GM12872 (cell line): Measurements from ENCODE around the gene TLCD3A.

Source experiments
- TF ChIP-seq, protein P1 (sequence below): IDR thresholded peaks from 3 replicates; pipeline ENCODE4 v1.5.1; 2011; ENCODE audit warnings: low read depth, mild to moderate bottlenecking, low read length, moderate library complexity; ENCODE audit not compliant: insufficient read depth

The TLCD3A gene

DNA sequence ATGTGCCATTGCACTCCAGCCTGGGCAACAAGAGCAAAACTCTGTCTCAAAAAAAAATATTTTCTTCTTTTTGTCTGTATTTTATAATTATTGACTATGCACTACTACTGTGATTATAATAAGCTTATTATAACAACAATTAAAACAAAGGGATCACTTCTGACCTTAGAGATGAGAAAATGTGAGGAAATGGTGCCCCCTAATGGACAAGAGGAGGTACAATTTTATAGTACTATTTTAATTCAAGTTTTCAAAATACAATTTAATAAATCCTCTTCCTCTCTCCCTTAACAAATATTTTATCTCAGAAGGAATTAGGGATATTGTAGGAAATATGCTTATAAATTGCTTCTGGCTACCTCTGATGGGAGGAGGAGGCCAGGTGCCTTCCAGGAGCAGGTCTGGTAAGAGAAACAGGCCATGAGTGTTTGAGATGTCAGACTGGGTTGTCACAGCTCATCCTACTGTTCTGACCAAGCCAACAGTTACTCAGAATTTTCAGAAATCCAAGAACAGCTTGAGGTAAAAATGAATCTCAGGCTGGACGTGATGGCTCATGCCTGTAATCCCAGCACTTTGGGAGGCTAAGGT is 31.8 kb upstream of the TLCD3A start:
- TF ChIP-seq, protein P1, sequence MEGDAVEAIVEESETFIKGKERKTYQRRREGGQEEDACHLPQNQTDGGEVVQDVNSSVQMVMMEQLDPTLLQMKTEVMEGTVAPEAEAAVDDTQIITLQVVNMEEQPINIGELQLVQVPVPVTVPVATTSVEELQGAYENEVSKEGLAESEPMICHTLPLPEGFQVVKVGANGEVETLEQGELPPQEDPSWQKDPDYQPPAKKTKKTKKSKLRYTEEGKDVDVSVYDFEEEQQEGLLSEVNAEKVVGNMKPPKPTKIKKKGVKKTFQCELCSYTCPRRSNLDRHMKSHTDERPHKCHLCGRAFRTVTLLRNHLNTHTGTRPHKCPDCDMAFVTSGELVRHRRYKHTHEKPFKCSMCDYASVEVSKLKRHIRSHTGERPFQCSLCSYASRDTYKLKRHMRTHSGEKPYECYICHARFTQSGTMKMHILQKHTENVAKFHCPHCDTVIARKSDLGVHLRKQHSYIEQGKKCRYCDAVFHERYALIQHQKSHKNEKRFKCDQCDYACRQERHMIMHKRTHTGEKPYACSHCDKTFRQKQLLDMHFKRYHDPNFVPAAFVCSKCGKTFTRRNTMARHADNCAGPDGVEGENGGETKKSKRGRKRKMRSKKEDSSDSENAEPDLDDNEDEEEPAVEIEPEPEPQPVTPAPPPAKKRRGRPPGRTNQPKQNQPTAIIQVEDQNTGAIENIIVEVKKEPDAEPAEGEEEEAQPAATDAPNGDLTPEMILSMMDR: peak; percentile 33; the same call in 1 of the 3 replicates

DNA sequence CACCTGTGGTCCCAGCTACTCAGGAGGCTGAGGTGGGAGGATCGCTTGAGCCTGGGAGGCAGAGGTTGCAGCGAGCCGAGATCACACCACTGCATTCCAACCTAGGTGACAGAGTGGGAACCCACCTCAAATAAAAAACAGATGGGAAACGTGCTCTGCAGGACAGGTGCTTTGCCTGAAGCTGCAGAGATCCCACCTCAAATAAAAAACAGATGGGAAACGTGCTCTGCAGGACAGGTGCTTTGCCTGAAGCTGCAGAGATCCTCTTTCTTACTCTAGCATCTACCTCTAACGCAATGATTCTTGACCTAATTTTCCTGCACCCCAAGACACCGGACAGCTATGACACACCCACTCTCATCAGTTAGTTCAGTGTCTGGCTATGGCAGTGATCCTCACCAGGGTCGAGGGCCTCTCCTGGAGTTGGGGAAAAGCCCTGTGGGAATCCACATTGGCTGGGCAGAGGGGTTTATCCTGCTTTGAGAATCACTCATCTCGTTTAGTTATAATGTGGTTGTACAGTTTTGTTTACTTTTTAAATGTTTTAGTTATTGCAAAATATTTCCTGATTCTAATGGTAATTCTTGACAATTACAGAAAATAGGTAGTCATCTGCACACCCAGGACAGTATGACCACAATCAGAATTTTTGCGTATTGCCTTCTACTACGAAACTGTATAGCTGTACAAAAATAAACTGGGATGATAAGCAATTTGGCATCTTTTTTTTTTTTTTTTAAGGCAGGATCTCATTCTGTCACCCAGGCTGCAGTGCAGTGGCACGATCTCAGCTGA is 29.1 kb upstream of the TLCD3A start:
- TF ChIP-seq, protein P1: no peak

DNA sequence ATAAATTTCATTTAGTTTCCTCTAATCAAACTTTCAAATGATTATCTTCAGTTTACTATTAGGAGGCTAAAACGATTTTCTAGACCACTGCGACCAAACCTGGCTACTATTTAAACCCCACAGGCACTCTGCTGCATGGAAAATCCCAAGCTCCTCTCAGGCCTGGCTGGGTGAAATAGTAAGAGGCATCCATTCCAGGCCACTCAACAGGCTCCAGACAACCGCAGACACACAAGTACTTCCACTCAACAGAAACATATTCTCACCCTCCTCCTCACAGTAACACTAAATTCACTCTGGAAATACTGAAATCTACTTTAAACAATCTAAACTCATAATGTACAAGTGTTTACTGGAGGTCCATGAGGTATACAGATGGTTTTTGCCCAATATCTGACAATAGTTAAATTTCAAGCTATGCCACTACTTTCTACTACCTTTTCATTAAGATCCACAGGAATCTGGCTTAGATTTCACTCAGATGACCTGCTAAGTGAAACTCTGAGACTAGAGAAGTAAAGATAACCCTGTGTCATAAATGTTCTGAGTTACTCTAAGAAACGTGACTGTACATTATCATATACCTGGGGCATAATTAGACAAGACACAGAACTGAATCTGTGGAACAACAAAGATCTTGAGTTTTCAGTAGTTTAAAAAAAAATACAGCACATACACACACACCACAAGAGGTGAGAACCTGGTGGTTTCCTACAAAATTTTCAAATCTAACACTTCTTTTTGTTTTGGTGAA is 28.1 kb upstream of the TLCD3A start:
- TF ChIP-seq, protein P1: no peak

DNA sequence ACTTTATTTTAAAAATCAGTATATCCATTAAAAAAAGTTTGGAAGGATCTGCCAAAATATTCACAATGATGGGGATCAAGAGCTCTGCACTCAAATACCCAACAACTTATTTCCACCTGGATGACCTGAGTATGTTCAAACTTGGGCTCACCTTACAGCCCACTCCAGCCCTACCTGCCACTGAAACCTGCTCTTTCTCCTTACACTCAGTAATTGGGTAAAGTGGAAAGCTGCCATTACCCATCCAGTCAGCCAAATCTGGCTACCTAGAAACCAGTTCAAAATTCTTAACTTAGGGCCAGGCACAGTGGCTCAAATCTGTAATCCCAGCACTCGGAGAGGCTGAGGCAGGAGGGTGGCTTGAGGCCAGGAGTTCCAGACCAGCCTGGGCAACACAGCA is 27.4 kb upstream of the TLCD3A start:
- TF ChIP-seq, protein P1: no peak

DNA sequence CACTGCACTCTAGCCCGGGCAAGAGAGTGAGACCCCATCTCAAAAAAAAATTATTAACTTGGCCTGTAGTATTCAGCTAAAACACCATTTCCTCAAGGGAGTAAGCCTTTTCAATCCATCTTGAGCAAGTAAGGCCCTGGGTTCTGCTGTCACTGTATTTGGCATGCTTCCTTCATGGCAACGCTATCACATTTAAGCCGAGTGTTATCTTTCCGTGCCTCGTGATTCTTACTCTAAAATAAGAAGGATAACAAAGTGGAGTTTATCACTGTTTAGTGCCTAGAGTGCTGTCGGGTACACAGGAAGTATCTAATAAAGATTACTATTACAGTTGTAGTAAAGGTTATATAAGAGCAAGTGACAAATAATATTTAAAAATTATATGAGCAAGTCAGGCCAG is 26.5 kb upstream of the TLCD3A start:
- TF ChIP-seq, protein P1: no peak

DNA sequence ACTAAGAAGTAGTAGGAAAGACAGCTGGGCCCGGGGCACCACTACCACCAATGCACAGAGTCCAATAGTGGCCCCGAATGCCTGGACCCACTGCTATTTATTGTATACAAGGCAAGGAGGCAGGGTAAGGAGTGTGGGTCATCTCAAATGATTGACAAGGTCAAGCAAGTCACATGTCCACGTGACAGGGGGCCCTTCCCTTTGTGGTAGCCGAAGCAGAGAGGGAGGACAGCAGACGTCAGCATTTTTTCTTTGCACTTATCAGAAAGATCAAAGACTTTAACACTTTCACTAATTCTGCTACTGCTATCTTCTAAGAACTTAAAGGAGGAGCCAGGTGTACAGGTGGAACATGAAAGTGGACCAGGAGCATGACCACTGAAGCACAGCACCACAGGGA is 24.3 kb upstream of the TLCD3A start:
- TF ChIP-seq, protein P1: no peak

DNA sequence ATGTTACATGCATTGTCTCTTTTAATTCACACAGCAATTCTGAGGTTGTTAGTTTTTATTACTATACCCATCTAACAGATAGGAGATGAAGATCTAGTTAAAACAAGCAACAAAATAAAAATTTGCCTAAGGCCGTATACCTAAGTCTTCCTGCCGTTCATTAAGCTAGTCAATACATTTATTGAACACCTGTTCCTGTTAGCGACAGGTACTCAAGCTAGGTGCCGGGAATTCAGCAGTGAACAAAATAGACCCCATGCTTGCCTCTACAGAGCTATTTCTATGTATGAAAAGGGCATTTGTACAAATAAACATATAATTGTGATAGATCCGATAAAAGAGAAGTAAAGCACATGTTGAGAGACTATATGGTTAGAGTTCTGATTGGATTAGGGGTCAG is 14.3 kb upstream of the TLCD3A start:
- TF ChIP-seq, protein P1: no peak
